Neuronal stem cell (in vitro differentiated cells): Measurements from ENCODE around the gene CCDC126. TPM values are rescaled to one million over a fixed set of nuclear protein-coding genes. Genes with fewer than 3 reads are reported as not detected.

Experiments used
- DNase-seq: peaks from one replicate; pipeline ENCODE4 v3.0.0-alpha.2; 2013; ENCODE audit warnings: low spot score
- H2AFZ ChIP-seq: one replicate; pipeline ENCODE4 v1.6.1; 2013; ENCODE audit warnings: mild to moderate bottlenecking, low read length, inconsistent platforms
- H2AK5ac ChIP-seq: 2 replicates; pipeline ENCODE4 v1.6.1; 2013; ENCODE audit warnings: low read depth, mild to moderate bottlenecking, inconsistent platforms, low read length, moderate library complexity, mixed read lengths
- H2BK120ac ChIP-seq: 2 replicates; pipeline ENCODE4 v1.6.1; 2013; ENCODE audit warnings: low read depth, mild to moderate bottlenecking, inconsistent platforms, low read length, moderate library complexity, mixed read lengths
- H2BK12ac ChIP-seq: one replicate; pipeline ENCODE4 v1.6.1; 2013; ENCODE audit warnings: low read length, inconsistent platforms
- H2BK15ac ChIP-seq: 2 replicates; pipeline ENCODE4 v1.6.1; 2013; ENCODE audit warnings: mild to moderate bottlenecking, low read length, inconsistent platforms, mixed read lengths
- H2BK5ac ChIP-seq: one replicate; pipeline ENCODE4 v1.6.1; 2013; ENCODE audit warnings: inconsistent platforms, mild to moderate bottlenecking, low read length, moderate library complexity
- H3K14ac ChIP-seq: one replicate; pipeline ENCODE4 v1.6.1; 2013; ENCODE audit warnings: low read length, inconsistent platforms
- H3K18ac ChIP-seq: 2 replicates; pipeline ENCODE4 v1.6.1; 2013; ENCODE audit warnings: low read length, inconsistent platforms
- H3K23ac ChIP-seq: 2 replicates; pipeline ENCODE4 v1.6.1; 2013; ENCODE audit warnings: low read depth, mild to moderate bottlenecking, mixed read lengths, low read length, inconsistent platforms; ENCODE audit not compliant: poor library complexity
- H3K27ac ChIP-seq: replicated peaks from 3 replicates; pipeline ENCODE4 v1.5.1; 2013; ENCODE audit warnings: low read length, inconsistent platforms
- H3K27me3 ChIP-seq, 3 experiments: 2 replicates each; pipeline ENCODE4 v1.6.1; 2013; ENCODE audit warnings: low read length in 3 of 3, mild to moderate bottlenecking in 2 of 3, inconsistent platforms in 1 of 3, low read depth in 1 of 3, mixed read lengths in 1 of 3, moderate library complexity in 1 of 3; ENCODE audit not compliant: control insufficient read depth in 3 of 3, insufficient read depth in 3 of 3
- H3K36me3 ChIP-seq, 2 donors: replicated peaks in 1 of 2; 2 replicates each; pipeline ENCODE4 v1.6.1; 2013; ENCODE audit warnings: low read length in 2 of 2; ENCODE audit not compliant: control insufficient read depth in 2 of 2, insufficient read depth in 2 of 2
- H3K4ac ChIP-seq: 2 replicates; pipeline ENCODE4 v1.6.1; 2013; ENCODE audit warnings: inconsistent platforms, mild to moderate bottlenecking, low read length, moderate library complexity
- H3K4me1 ChIP-seq, 2 donors: 1 replicate in 1 of 2; 2 replicates in 1 of 2; pipeline ENCODE4 v1.6.1; 2013; ENCODE audit warnings: low read length in 2 of 2, low read depth in 1 of 2; ENCODE audit not compliant: control insufficient read depth in 2 of 2, insufficient read depth in 1 of 2
- H3K4me2 ChIP-seq: one replicate; pipeline ENCODE4 v1.6.1; 2013; ENCODE audit warnings: mild to moderate bottlenecking, low read length, inconsistent platforms; ENCODE audit not compliant: insufficient read depth, poor library complexity, severe bottlenecking
- H3K4me3 ChIP-seq, 2 donors: 2 replicates each; pipeline ENCODE4 v1.5.1; 2013; ENCODE audit warnings: low read length in 2 of 2, mild to moderate bottlenecking in 2 of 2, inconsistent platforms in 1 of 2, moderate library complexity in 1 of 2
- H3K79me1 ChIP-seq: one replicate; pipeline ENCODE4 v1.6.1; 2013; ENCODE audit warnings: low read depth, mild to moderate bottlenecking, inconsistent platforms, low read length, moderate library complexity
- H3K9ac ChIP-seq: one replicate; pipeline ENCODE4 v1.6.1; 2013; ENCODE audit warnings: mild to moderate bottlenecking, low read depth, low read length, inconsistent platforms; ENCODE audit not compliant: poor library complexity
- H3K9me3 ChIP-seq, 2 donors: replicated peaks in 1 of 2; 2 replicates each; pipeline versions ENCODE3 to v1.6.1; 2013; ENCODE audit warnings: low read length in 2 of 2, mild to moderate bottlenecking in 2 of 2, inconsistent platforms in 1 of 2, low read depth in 1 of 2, mixed read lengths in 1 of 2, moderate library complexity in 1 of 2; ENCODE audit not compliant: control insufficient read depth in 2 of 2, insufficient read depth in 1 of 2
- H4K8ac ChIP-seq: one replicate; pipeline ENCODE4 v1.6.1; 2013; ENCODE audit warnings: low read depth, mild to moderate bottlenecking, inconsistent platforms, low read length, moderate library complexity
- H4K91ac ChIP-seq: one replicate; pipeline ENCODE4 v1.6.1; 2013; ENCODE audit warnings: low read length, low read depth, mild to moderate bottlenecking, inconsistent platforms; ENCODE audit not compliant: poor library complexity
- WGBS, 2 donors: extraction: QIAGEN DNeasy Blood & Tissue Kit; methylation state at CpG; one replicate each; pipeline ENCODE4 v1.1.7; 2013; ENCODE audit warnings: missing lambda C conversion rate in 2 of 2, mixed read lengths in 1 of 2; ENCODE audit not compliant: insufficient read length in 2 of 2, insufficient replicate concordance in 1 of 2; ENCODE audit errors: extremely low coverage in 2 of 2; 5-methylcytosine and 5-hydroxymethylcytosine counted together
- small RNA-seq: library from polyadenylated mRNA; stranded (forward); fragments of <200 nt; extraction: miRNeasy Mini kit (QIAGEN cat#:217004); gene quantifications from one replicate; pipeline ENCODE3, GENCODE V24; 2013; ENCODE audit not compliant: insufficient read depth

CCDC126 gene

GRCh38 chr7:23691320-23691719 is 94.1 kb downstream of the CCDC126 start:
- no peaks in the 10 kb centered on the region for H3K4me1 ChIP-seq
- no peaks in the 10 kb centered on the region for H3K27me3 ChIP-seq
- H2BK12ac ChIP-seq, result no peak overlapping the region
- H2AFZ ChIP-seq, result no peak overlapping the region
- H2BK15ac ChIP-seq, result no peak overlapping the region
- H3K9ac ChIP-seq, result no peak overlapping the region
- H3K14ac ChIP-seq, result no peak overlapping the region
- H3K23ac ChIP-seq, result no peak overlapping the region
- H3K18ac ChIP-seq, result no peak overlapping the region
- H2BK5ac ChIP-seq, result no peak overlapping the region
- H3K79me1 ChIP-seq, result no peaks in the 10 kb centered on the region
- no peak overlapping the region for H2BK120ac ChIP-seq
- H3K4ac ChIP-seq, result no peak overlapping the region
- peaks cover 3 to 76% of the 10 kb centered on the region in 2 donors for H3K36me3 ChIP-seq
- no CpG with 5 or more reads among the region's 4 CpGs for WGBS, 2 donors
- DNase-seq, result no peak
- peaks cover 1 to 4% of the 10 kb centered on the region in 2 donors for H3K9me3 ChIP-seq
- H2AK5ac ChIP-seq, result no peak overlapping the region
- no peak overlapping the region for H3K4me3 ChIP-seq
- H3K27ac ChIP-seq, result no peak overlapping the region
- no peak overlapping the region for H4K8ac ChIP-seq
- H4K91ac ChIP-seq, result no peak overlapping the region
- no peak overlapping the region for H3K4me2 ChIP-seq

GRCh38 chr7:23693224-23693623 is 96.0 kb downstream of the CCDC126 start:
- no peak overlapping the region for H3K18ac ChIP-seq
- H2BK15ac ChIP-seq, result no peak overlapping the region
- H4K91ac ChIP-seq, result no peak overlapping the region
- no peak overlapping the region for H3K9ac ChIP-seq
- H3K14ac ChIP-seq, result no peak overlapping the region
- H3K4ac ChIP-seq, result no peak overlapping the region
- H3K4me1 ChIP-seq, result no peaks in the 10 kb centered on the region
- H3K36me3 ChIP-seq, result peaks cover 2 to 84% of the 10 kb centered on the region in 2 donors
- no peak overlapping the region for H3K4me3 ChIP-seq
- no peak overlapping the region for H2AK5ac ChIP-seq
- no peak overlapping the region for H2AFZ ChIP-seq
- peaks cover 1 to 4% of the 10 kb centered on the region in 2 donors for H3K9me3 ChIP-seq
- H3K27ac ChIP-seq, result no peak overlapping the region
- H3K23ac ChIP-seq, result no peak overlapping the region
- H4K8ac ChIP-seq, result no peak overlapping the region
- H3K27me3 ChIP-seq, result no peaks in the 10 kb centered on the region
- H2BK120ac ChIP-seq, result no peak overlapping the region
- DNase-seq, result no peak
- no peaks in the 10 kb centered on the region for H3K79me1 ChIP-seq
- H2BK12ac ChIP-seq, result no peak overlapping the region
- H3K4me2 ChIP-seq, result no peak overlapping the region
- no peak overlapping the region for H2BK5ac ChIP-seq

Small RNAs within 50 kb of the gene (small RNA-seq; reads per million reads assigned to genes)
- not detected for gene AC006026.2
